HepG2 (cell line): ENCODE results near the gene YY1.

Experiments used
- CTCF ChIP-seq: sonication (generic); formaldehyde crosslinking; IDR thresholded peaks from 2 replicates; pipeline ENCODE4 v1.5.0; 2020; ENCODE audit warnings: mild to moderate bottlenecking, missing genetic modification reagents, moderate library complexity
- MTA3 ChIP-seq: sonication (generic); formaldehyde crosslinking; IDR thresholded peaks from 2 replicates; pipeline ENCODE4 v1.4.0; 2020; ENCODE audit warnings: missing genetic modification reagents
- POLR2A ChIP-seq, 2 experiments: IDR thresholded peaks; 2 replicates each; pipeline ENCODE4 v1.6.1; 2011; ENCODE audit warnings: low read depth in 2 of 2, low read length in 2 of 2, mild to moderate bottlenecking in 1 of 2, moderate library complexity in 1 of 2; ENCODE audit not compliant: insufficient read depth in 1 of 2
- SIX4 ChIP-seq: sonication (generic); formaldehyde crosslinking; IDR thresholded peaks from 2 replicates; pipeline ENCODE4 v1.4.0; 2020; ENCODE audit warnings: missing genetic modification reagents
- ZBTB4 ChIP-seq: sonication (generic); formaldehyde crosslinking; IDR thresholded peaks from 2 replicates; pipeline ENCODE4 v1.4.0; 2020; ENCODE audit warnings: missing genetic modification reagents, mild to moderate bottlenecking, borderline replicate concordance
- ZFP36 ChIP-seq: fragments of 150-350 bp; IDR thresholded peaks from 2 replicates; pipeline ENCODE4 v1.6.1; 2018; ENCODE audit warnings: borderline replicate concordance, low read length, low read depth; ENCODE audit not compliant: partially characterized antibody
- ZNF274 ChIP-seq: sonication (generic); formaldehyde crosslinking; IDR thresholded peaks from 2 replicates; pipeline ENCODE4 v1.5.1; 2020; ENCODE audit warnings: mild to moderate bottlenecking, missing genetic modification reagents
- ZNF510 ChIP-seq: sonication (generic); formaldehyde crosslinking; IDR thresholded peaks from 2 replicates; pipeline ENCODE4 v1.4.0; 2020; ENCODE audit warnings: low read depth, mild to moderate bottlenecking, missing genetic modification reagents
- ZNF567 ChIP-seq: sonication (generic); formaldehyde crosslinking; IDR thresholded peaks from 2 replicates; pipeline ENCODE4 v1.8.1; 2023; ENCODE audit warnings: mild to moderate bottlenecking, missing genetic modification reagents, borderline replicate concordance
- ZNF580 ChIP-seq: IDR thresholded peaks from 2 replicates; pipeline ENCODE4 v1.6.1; 2016; ENCODE audit warnings: low read depth, borderline replicate concordance
- ZNF678 ChIP-seq: sonication (generic); formaldehyde crosslinking; IDR thresholded peaks from 2 replicates; pipeline ENCODE4 v1.4.0; 2020; ENCODE audit warnings: mild to moderate bottlenecking, missing genetic modification reagents
- TF ChIP-seq, protein P1 (sequence below), 2 experiments: IDR thresholded peaks; 2 replicates each; pipeline ENCODE4 v1.6.1; 2011 to 2012; ENCODE audit warnings: low read length in 2 of 2, borderline replicate concordance in 1 of 2, low read depth in 1 of 2, mild to moderate bottlenecking in 1 of 2, moderate library complexity in 1 of 2
- TF ChIP-seq, protein P2 (sequence below): sonication (generic); formaldehyde crosslinking; conservative IDR thresholded peaks from 2 replicates; pipeline ENCODE4 v1.4.0; 2020; ENCODE audit warnings: missing genetic modification reagents

GRCh38 chr14:100202712-100203111 lies 36.2 kb upstream of the YY1 start:
- TF ChIP-seq, protein P1, sequence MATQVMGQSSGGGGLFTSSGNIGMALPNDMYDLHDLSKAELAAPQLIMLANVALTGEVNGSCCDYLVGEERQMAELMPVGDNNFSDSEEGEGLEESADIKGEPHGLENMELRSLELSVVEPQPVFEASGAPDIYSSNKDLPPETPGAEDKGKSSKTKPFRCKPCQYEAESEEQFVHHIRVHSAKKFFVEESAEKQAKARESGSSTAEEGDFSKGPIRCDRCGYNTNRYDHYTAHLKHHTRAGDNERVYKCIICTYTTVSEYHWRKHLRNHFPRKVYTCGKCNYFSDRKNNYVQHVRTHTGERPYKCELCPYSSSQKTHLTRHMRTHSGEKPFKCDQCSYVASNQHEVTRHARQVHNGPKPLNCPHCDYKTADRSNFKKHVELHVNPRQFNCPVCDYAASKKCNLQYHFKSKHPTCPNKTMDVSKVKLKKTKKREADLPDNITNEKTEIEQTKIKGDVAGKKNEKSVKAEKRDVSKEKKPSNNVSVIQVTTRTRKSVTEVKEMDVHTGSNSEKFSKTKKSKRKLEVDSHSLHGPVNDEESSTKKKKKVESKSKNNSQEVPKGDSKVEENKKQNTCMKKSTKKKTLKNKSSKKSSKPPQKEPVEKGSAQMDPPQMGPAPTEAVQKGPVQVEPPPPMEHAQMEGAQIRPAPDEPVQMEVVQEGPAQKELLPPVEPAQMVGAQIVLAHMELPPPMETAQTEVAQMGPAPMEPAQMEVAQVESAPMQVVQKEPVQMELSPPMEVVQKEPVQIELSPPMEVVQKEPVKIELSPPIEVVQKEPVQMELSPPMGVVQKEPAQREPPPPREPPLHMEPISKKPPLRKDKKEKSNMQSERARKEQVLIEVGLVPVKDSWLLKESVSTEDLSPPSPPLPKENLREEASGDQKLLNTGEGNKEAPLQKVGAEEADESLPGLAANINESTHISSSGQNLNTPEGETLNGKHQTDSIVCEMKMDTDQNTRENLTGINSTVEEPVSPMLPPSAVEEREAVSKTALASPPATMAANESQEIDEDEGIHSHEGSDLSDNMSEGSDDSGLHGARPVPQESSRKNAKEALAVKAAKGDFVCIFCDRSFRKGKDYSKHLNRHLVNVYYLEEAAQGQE (IDR thresholded peaks at IDR 0.05; ENCODE audit: borderline replicate concordance in 1 of 2, low read depth in 1 of 2, low read length in 2 of 2), result no peak
- TF ChIP-seq ZNF678 (CRISPR knock-in tag), result no peak
- TF ChIP-seq ZFP36, result no peak
- no peak for TF ChIP-seq ZNF580 (CRISPR knock-in tag)
- no peak for TF ChIP-seq ZNF510 (CRISPR knock-in tag)
- no peak for TF ChIP-seq ZNF274
- no peak for TF ChIP-seq MTA3
- no peak for TF ChIP-seq ZBTB4 (CRISPR knock-in tag)
- TF ChIP-seq CTCF, result no peak
- no peak for TF ChIP-seq ZNF567 (CRISPR knock-in tag)
- TF ChIP-seq SIX4 (CRISPR knock-in tag), result no peak
- TF ChIP-seq, protein P2, sequence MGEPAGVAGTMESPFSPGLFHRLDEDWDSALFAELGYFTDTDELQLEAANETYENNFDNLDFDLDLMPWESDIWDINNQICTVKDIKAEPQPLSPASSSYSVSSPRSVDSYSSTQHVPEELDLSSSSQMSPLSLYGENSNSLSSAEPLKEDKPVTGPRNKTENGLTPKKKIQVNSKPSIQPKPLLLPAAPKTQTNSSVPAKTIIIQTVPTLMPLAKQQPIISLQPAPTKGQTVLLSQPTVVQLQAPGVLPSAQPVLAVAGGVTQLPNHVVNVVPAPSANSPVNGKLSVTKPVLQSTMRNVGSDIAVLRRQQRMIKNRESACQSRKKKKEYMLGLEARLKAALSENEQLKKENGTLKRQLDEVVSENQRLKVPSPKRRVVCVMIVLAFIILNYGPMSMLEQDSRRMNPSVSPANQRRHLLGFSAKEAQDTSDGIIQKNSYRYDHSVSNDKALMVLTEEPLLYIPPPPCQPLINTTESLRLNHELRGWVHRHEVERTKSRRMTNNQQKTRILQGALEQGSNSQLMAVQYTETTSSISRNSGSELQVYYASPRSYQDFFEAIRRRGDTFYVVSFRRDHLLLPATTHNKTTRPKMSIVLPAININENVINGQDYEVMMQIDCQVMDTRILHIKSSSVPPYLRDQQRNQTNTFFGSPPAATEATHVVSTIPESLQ, result no peak
- TF ChIP-seq POLR2A (IDR thresholded peaks at IDR 0.05; ENCODE audit: insufficient read depth in 1 of 2, low read depth in 2 of 2, low read length in 2 of 2), result no peak
